ENCODE results near the gene PLCL1. TPM values are rescaled to one million over a fixed set of nuclear protein-coding genes. Genes with fewer than 3 reads are reported as not detected.

PLCL1 gene
- total RNA-seq, 1 donor from 2014 or later, result 14.3 TPM

DNA sequence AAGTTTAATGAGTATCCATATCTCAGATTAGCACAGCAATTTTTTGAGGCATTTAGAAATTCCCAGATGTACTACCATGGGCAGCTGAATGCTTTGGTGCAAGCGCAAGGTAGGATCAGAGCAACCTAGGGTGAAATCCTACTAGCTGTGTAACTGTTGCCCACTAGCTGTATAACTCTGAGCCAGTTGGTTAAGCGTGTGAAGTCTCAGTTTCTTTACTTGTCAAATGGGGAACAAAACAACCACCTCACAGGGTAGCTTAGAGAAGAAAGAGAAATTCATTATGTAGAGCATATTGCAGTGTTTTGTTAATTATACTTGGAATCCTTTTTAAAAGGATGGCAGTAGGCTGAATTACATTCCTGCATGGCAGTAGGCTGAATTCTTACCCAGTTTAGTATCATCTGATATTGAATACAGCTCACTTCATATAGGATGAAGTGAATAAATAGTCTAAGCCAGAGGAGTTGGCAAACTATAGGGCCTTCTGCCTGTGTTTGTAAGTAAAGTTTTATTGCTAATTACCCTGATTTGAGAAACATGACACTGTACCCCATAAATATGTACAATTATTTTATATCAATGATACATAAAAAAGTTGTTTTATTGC is 180.7 kb downstream of the PLCL1 start:
- Histone ChIP-seq H3K27ac (no peak overlapping the region), H3K36me3 (no peaks in the 10 kb centered on the region), H3K4me1 (peaks cover 0 to 9% of the 10 kb centered on the region in 2 donors), H3K27me3 (no peaks in the 10 kb centered on the region), H3K4me3 (no peak overlapping the region), H3K9me3 (no peaks in the 10 kb centered on the region)
- intact Hi-C loops (cut with DNase I), result no loop called here
- DNase-seq (ENCODE audit: low spot score in 2 of 2), result no peak
- TF ChIP-seq, protein P1, sequence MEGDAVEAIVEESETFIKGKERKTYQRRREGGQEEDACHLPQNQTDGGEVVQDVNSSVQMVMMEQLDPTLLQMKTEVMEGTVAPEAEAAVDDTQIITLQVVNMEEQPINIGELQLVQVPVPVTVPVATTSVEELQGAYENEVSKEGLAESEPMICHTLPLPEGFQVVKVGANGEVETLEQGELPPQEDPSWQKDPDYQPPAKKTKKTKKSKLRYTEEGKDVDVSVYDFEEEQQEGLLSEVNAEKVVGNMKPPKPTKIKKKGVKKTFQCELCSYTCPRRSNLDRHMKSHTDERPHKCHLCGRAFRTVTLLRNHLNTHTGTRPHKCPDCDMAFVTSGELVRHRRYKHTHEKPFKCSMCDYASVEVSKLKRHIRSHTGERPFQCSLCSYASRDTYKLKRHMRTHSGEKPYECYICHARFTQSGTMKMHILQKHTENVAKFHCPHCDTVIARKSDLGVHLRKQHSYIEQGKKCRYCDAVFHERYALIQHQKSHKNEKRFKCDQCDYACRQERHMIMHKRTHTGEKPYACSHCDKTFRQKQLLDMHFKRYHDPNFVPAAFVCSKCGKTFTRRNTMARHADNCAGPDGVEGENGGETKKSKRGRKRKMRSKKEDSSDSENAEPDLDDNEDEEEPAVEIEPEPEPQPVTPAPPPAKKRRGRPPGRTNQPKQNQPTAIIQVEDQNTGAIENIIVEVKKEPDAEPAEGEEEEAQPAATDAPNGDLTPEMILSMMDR (IDR thresholded peaks at IDR 0.05), result no peak

DNA sequence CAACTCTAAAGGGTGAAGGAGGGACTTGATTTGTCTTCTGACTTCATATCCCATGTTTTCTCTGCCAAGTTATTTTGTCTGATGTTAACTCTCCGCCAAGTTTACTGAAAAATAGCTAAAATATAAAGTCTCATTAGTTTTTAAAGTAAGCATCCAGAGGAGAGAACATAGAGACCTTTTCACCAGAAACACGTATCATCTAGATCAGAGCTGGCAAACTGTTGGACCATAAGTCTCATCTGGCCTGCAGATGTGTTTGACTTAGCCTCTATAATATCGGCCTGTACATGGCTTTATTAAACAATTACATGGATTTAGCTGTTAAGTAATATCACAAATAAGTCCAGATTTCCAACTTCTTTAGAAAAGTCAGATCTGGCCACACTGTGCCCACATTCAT is 182.6 kb downstream of the PLCL1 start:
- TF ChIP-seq, protein P1 (IDR thresholded peaks at IDR 0.05), result no peak
- intact Hi-C loops (cut with DNase I), result no loop called here
- DNase-seq (ENCODE audit: low spot score in 2 of 2), result no peak
- Histone ChIP-seq H3K27me3 (no peaks in the 10 kb centered on the region), H3K27ac (no peak overlapping the region), H3K36me3 (no peaks in the 10 kb centered on the region), H3K4me1 (peaks cover 0 to 9% of the 10 kb centered on the region in 2 donors), H3K9me3 (no peaks in the 10 kb centered on the region), H3K4me3 (no peak overlapping the region)

DNA sequence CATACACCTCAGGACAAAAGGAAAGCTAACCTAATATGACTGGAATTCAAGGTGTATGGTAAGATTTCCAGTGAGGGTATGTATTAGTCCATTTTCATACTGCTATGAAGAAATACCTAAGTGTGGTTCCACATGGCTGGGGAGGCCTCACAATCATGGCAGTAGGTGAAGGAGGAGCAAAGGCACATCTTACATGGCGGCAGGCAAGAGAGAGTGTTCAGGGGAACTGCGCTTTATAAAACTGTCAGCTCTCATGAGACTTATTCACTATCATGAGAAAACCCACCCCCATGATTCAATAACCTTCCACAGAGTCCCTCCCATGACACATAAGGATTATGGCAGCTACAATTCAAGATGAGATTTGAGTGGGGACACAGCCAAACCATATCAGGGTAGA is 186.0 kb downstream of the PLCL1 start:
- no peaks in the 10 kb centered on the region for H3K36me3 ChIP-seq
- peaks cover 0 to 3% of the 10 kb centered on the region in 2 donors for H3K4me1 ChIP-seq
- no peaks in the 10 kb centered on the region for H3K9me3 ChIP-seq
- DNase-seq (ENCODE audit: low spot score in 2 of 2), result no peak
- H3K4me3 ChIP-seq, result no peak overlapping the region
- intact Hi-C loops (cut with DNase I), result no loop called here
- TF ChIP-seq, protein P1 (IDR thresholded peaks at IDR 0.05), result no peak
- no peaks in the 10 kb centered on the region for H3K27me3 ChIP-seq
- no peak overlapping the region for H3K27ac ChIP-seq

DNA sequence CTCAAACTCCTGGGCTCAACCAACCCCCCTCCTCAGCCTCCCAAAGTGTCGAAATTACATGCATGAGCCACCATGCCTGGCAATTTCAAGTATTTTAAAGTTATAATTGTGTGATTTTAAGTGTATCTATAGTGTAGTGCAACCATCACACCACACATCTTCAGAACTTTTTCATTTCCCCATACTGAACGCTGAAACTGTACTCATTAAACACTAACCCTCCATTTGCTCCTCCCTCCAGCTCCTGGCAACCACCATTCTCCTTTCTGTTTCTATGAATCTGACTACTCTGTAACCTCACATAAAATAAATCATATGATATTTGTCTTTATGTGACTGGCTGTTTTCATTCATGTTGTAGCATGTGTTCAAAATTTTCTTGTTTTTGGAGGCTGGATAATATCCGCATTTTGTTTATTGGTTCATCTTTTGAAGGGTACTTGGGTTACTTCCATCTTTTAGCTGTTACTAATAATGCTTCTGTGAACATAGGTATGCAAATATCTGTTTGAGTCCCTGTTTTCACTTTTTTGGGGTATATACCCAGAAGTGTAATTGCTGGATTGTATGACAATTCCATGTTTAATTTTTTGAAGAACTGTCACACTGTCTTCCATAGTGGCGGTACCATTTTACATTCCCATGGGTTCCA is 188.2 kb downstream of the PLCL1 start:
- no peak overlapping the region for H3K4me3 ChIP-seq
- no peaks in the 10 kb centered on the region for H3K27me3 ChIP-seq
- H3K27ac ChIP-seq, result no peak overlapping the region
- H3K4me1 ChIP-seq, result peaks cover 0 to 13% of the 10 kb centered on the region in 2 donors
- intact Hi-C loops (cut with DNase I), result no loop called here
- H3K9me3 ChIP-seq, result no peaks in the 10 kb centered on the region
- TF ChIP-seq, protein P1 (IDR thresholded peaks at IDR 0.05), result no peak
- DNase-seq (ENCODE audit: low spot score in 2 of 2), result no peak
- no peaks in the 10 kb centered on the region for H3K36me3 ChIP-seq

DNA sequence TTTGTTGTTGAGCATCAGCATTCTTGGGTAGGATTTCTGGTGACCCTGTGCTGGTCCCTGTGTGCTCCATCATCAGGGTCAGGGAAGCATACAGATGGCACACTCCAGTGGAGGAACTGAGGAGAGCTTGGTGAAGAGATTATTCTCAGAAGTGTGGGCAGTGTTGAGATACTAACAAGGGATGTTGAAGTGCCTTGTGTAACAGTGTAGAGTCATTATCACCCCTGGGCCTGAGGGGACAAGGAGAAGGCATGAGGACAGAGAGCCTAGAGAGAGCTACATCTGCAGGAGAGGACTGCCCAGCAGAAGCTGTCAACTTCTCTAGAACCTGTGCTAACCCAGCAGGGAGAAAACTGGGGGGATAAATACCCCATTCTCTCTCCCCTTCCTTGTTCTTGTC is 189.0 kb downstream of the PLCL1 start:
- intact Hi-C loops (cut with DNase I), result no loop called here
- DNase-seq (ENCODE audit: low spot score in 2 of 2), result no peak
- Histone ChIP-seq H3K9me3 (no peaks in the 10 kb centered on the region), H3K4me3 (no peak overlapping the region), H3K36me3 (no peaks in the 10 kb centered on the region), H3K27ac (no peak overlapping the region), H3K4me1 (peaks cover 0 to 13% of the 10 kb centered on the region in 2 donors), H3K27me3 (no peaks in the 10 kb centered on the region)
- TF ChIP-seq, protein P1 (IDR thresholded peaks at IDR 0.05), result no peak
